Fibroblast of mammary gland (primary cell): ENCODE data around the gene PHEX.
A peak's percentile ranks its signal among the peaks of the same experiment; 100 is the strongest.

ENCODE experiments used
- DNase-seq: peaks from one replicate; pipeline ENCODE4 v3.0.0-alpha.2; 2010; ENCODE audit warnings: low read depth
- H3K4me3 ChIP-seq: 2 replicates; pipeline ENCODE4 v1.5.1; 2011; ENCODE audit warnings: low read depth, mild to moderate bottlenecking, low read length, moderate library complexity; ENCODE audit not compliant: control insufficient read depth
- CTCF ChIP-seq: conservative IDR thresholded peaks from 2 replicates; pipeline ENCODE4 v1.5.1; 2011; ENCODE audit warnings: low read depth, low read length, inconsistent platforms; ENCODE audit not compliant: control insufficient read depth, insufficient read depth

Gene PHEX

GRCh38 chrX:21996872-21997455, 35.2 kb upstream of the PHEX start:
- peak; percentile 82 for DNase-seq
- H3K4me3 ChIP-seq = no peak overlapping the region
- no peak for TF ChIP-seq CTCF

DNA sequence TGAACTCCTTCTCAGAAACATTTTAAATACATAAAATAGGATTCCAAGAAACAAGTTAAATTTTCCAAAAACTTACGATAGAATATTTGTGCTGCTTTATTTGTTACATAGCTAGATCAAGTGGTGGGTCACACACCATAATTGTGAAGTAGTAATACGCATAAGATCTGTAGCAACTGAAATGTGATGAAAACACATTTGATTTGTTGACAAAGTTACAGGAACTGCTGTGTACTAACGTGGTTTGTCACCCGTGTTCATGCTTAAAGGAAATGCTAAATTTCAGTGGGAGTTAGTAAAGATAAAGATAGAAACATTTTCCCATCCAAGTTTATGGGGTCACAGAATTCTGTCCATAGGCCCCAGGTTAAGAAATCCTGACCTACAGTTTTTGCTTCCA, 34.1 kb upstream of the PHEX start:
- DNase-seq = no peak
- TF ChIP-seq CTCF = no peak
- H3K4me3 ChIP-seq = no peak overlapping the region

GRCh38 chrX:22004866-22005265, 27.3 kb upstream of the PHEX start:
- no peak for DNase-seq
- no peak overlapping the region for H3K4me3 ChIP-seq
- TF ChIP-seq CTCF = no peak

GRCh38 chrX:22012051-22012450, 20.1 kb upstream of the PHEX start:
- no peak overlapping the region for H3K4me3 ChIP-seq
- no peak for DNase-seq
- TF ChIP-seq CTCF = no peak

DNA sequence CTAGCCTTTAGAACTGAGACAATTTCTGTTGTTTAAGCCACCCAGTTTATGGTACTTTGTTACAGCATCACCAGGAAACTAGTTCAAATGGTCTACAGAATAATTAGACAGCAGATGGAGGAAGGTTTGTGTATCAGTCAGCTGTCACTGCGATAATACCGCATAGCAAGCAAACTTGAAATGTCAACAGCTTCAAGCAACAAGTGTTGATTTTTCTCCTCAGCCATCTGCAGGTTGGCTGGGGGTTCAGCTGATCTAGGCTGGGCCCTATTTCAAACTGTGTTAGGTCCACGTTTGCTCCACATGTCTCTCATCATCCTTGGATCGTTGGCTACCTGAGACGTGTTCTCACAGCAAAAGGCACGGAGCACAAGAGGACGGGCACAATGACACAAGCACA, 19.2 kb upstream of the PHEX start:
- H3K4me3 ChIP-seq = no peak overlapping the region
- no peak for TF ChIP-seq CTCF
- no peak for DNase-seq

DNA sequence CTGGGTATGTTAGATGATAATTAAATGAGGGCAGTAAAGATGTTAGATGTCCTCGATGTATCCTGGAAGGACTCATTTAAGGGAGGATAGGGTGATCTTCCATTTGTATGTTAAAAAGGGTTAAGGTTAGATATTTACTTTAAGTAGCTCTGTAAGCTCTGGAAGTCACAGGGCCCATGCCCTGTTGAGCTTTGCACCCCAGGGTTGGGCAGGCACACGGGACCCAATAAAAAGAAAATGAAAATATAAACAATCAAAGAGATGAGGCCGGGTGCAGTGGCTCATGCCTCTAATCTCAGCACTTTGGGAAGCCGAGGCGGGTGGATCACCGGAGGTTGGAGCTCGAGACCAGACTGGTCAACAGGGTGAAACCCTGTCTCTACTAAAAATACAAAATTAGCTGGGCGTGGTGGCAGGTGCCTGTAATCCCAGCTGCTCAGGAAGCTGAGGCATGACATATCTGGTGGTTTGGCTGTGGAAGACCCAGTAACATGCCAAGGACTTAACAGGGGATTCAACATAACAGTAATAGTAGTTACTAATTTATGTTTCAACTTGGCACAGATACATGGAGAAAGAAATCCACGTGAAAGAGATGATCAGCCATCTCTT, 16.9 kb upstream of the PHEX start:
- H3K4me3 ChIP-seq = no peak overlapping the region
- DNase-seq = no peak
- no peak for TF ChIP-seq CTCF
